COLO668 (cell line): ENCODE results near the gene ITGA1.

Source experiments
- DNase-seq: peaks from one replicate; lab custom pipeline; 2025; ENCODE audit not compliant: unreplicated experiment; lab: John Stamatoyannopoulos, UW

The ITGA1 gene

DNA sequence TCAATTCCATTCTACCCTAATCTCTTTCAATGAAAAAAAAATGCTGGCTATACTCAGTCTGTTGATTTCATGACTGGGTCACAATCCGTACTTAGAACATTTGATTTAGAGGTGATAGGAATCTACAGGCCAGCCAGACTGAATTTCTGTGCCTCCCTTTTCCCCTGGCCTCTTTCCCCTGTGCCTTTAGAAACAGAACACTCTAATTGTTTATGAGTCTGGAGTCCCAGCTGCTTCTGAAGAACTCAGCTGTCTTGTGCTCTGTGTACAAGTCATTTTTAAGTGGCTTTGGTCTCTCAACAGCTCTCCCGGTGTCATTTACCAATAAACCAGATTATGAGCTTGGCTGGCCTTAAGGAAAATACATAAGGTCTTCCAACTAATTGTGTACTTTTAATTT lies 107.4 kb downstream of the ITGA1 start:
- DNase-seq, result no peak

DNA sequence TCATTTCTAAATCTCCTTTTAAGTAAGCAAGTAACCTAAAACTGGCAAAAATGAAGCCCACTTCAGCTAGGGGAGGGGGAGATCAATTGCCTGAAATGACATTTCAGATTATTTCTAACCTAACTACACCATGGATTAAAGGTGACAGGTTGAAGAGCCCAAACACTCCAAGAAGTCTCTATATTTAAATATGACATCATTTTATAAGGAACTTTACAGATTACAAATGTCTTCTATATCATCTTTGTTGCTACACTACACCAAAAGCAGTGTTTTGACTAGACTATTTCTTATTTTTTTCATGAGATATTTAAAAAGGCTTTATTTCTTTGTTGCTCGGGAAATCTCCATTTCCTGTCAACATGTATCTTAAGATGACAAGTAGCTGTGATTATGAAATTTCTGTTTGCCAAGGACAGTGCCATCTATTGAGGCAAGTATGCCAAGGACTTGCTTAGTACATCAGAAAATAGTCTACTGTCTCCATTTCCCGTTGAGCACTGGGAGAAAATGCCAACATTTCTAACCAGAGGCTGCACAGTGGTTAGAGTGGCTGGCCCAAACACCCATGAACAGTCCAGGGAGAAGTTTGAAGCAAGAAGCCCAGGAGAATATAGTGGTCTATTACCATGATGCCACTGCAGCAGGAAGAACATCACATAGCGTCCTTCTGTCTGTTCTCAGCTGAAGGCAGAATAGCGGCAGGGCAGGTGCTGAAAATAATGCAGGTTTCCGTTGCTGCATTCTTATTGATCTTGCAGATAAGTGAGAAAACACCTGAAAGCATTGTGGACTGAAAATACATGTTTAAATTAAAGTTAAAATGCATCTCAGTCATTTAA lies 108.1 kb downstream of the ITGA1 start:
- DNase-seq, result no peak

- no peak for DNase-seq
These were observed 109.0 kb downstream of the ITGA1 start for GRCh38 chr5:52896534-52897237.

- no peak for DNase-seq
These were observed 109.5 kb downstream of the ITGA1 start for GRCh38 chr5:52897238-52897614.

DNA sequence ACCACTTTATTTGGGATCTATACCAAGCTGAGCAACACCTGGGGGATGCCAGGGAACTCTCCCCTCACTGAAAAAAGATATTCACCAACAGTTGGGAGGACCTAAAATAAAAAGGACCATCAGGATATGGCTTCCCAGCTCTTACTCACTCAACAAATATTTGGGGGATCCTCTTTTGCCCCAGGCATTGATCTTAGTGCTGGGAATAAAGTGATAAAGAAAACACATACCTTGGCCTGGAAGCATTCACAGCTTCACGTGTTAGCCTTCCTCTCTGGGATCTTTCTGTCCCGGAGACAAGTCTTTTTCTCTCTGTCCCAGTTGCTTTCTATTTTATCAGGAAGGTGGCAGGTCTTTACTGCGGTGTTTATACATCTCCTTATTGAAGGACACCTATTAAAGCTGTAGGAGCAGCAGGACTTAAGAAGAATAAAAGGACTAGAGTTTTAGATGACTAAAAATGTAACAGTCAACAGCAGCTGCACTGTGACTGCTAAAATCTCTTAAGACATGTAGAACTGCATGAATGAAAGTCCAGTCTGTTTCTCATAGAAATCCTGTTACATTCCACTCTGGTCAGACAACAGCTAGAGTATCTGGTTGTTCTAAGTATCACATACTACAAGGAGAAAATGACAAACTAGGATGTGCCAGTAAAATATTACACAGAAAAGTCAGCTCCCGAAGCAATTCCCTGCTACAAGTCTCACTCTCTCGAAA lies 111.4 kb downstream of the ITGA1 start:
- no peak for DNase-seq

DNA sequence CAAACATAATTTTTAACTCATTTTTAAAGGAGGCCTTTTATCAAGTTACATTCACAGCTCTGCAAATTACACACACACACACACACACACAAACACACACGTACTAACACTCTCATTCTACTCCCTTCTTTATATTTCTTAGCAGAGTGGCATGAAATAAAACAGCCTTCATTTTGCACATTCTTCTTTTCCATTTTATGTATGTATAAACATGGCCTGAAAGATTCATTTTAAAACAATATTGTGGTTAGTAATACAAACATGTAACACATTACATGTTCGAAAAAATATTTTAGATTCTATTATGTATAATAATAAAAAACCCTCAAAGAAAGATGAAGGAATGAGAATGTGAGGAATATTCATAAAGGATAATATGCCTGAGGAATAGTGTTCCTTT lies 115.4 kb downstream of the ITGA1 start:
- no peak for DNase-seq

GRCh38 chr5:52906343-52906742 lies 118.6 kb downstream of the ITGA1 start:
- no peak for DNase-seq

DNA sequence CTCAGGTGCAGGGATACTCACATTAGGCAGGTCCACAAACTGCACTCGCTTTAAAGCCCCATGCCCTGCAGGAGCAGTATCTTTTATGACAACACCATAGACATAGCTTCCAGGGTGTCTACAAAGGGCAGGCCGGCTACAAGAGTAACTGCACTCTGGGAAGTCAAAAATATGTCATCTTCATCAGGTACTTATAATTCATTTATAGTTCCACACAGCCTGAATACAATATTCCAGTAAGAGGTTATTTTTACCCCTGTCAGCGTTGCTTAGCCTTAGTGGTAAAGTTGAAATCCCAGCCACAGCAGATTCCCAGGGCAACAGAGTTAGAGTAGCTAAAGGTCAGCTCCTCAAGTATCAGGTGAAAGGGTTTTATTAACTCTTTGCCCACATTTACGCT lies 119.1 kb downstream of the ITGA1 start:
- DNase-seq, result no peak

- DNase-seq, result no peak
These were observed 121.5 kb downstream of the ITGA1 start for GRCh38 chr5:52909192-52909591.

- DNase-seq, result no peak
These were observed 122.4 kb downstream of the ITGA1 start for GRCh38 chr5:52910071-52910470.

DNA sequence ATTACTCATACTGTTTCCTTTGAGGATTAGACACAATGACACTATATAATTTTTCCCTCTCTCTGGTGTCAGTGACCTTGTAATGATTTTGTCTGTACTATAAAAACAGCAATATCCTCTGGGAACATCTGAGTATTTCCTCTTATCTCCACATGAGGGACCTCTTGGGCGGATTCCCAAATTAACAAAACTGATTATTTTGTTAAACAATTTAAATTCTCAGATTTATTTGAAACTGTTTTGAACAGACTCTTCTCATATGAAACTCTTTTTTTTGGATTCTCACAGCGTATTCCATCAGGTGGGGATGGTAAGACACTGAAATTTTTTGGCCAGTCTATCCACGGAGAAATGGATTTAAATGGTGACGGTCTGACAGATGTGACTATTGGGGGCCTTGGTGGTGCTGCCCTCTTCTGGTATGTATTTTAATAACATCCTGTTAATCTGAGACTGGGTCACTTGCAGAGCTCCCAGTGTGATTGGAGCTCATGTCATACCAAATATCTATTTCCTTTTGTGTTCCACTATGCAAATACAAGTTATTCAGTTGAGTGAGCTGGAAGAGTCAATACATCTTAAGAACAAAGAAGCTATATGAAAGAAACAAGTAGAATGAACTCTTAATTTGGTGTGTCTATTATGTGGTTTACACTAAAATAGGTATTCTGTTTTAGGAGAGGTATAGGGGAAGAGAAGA lies 127.6 kb downstream of the ITGA1 start:
- DNase-seq, result peak; percentile 18

GRCh38 chr5:52920929-52921328 lies 133.2 kb downstream of the ITGA1 start:
- no peak for DNase-seq

DNA sequence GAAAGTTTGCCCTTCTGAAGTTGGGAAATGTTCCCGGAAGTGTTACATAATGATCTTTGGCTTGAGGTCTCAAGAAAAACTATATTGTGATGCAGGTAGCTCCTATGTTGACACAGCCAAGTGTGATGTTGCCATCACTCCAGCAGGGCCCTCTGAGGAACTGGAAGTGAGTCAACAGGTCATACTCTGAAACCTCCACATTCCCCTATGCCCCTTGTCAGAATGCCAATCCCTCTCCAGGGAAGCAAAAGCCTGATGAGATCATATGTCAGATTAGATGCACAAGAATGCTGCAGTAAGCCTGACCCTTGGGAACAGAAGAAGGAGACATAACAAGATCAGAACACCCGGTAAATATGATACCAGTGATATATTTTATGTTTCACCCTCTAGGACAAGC lies 134.7 kb downstream of the ITGA1 start:
- no peak for DNase-seq

DNA sequence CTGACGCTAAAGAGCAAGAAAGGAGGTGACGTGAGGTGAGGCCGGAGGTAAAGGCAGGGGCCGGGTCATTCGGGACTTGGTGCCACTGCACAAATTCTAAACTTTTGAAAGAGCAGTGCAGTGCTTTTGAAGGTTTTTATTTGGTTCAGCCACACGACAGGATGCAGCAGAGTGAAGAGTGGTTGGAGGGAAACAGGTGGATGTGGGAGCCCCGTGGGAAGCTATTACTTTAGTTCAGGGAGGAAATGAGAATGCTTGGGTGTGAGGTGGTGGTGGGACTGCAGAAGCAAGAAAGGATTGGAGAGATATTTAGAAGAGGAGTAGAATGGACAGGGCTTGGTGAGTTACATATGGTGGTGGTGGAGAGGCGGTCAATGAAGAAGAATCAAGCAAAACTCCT lies 136.7 kb downstream of the ITGA1 start:
- no peak for DNase-seq

GRCh38 chr5:52925001-52925400 lies 137.3 kb downstream of the ITGA1 start:
- DNase-seq, result no peak

- no peak for DNase-seq
These were observed 141.0 kb downstream of the ITGA1 start for GRCh38 chr5:52928689-52929088.

GRCh38 chr5:52938226-52938625 lies 150.5 kb downstream of the ITGA1 start:
- no peak for DNase-seq

DNA sequence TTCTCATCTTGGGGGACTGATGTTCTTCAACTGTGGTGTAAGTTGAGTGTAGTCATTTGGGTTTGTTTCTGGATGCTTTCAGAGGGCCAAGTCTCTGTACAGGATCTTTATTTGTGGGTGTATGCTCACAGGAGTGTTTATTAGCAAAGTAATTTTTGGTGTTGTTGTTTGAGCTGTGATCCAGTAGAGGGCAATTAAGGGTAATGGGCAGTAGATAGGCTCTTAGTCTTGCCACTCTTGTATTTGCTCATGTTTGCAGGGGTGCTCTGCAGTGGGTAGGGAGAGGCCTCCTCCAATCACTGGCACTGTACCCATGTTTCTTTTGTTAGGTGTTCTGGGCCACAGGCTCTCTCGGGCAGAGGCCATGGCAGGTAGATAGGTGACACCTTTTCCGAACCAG lies 155.6 kb downstream of the ITGA1 start:
- DNase-seq, result no peak

- no peak for DNase-seq
These were observed 156.1 kb downstream of the ITGA1 start for GRCh38 chr5:52943808-52944207.

- DNase-seq, result no peak
These were observed 157.3 kb downstream of the ITGA1 start for GRCh38 chr5:52945040-52945439.

- DNase-seq, result no peak
These were observed 159.5 kb downstream of the ITGA1 start for GRCh38 chr5:52947208-52947607.
